Measurements from ENCODE around the gene QKI. TPM values are rescaled to one million over a fixed set of nuclear protein-coding genes. Genes with fewer than 3 reads are reported as not detected.

QKI gene
- total and polyA plus RNA-seq, 3 donors from 2014 or later, result 148 to 366 (median 315) TPM

GRCh38 chr6:163413345-163414116 is 987 bp upstream of the QKI start:
- peak overlapping the region; percentile 90 to 98 for H3K4me3 ChIP-seq
- peak; percentile 88 for DNase-seq
- TF ChIP-seq CTCF (IDR thresholded peaks at IDR 0.05) (no peak), POLR2A (IDR thresholded peaks at IDR 0.05) (peak; percentile 62)
- H3K27ac ChIP-seq, result peak overlapping the region; percentile 99 to 100
- no peaks in the 10 kb centered on the region for H3K9me3 ChIP-seq
- 0% methylated on average over 9 to 71 of the region's 109 CpGs for WGBS, 2 donors
- intact Hi-C loops (cut with DNase I; ENCODE audit: low total_unique reads), result no loop called here
- H3K36me3 ChIP-seq (ENCODE audit: low read depth, missing control alignments), result no peaks in the 10 kb centered on the region
- peaks cover 7% of the 10 kb centered on the region for H3K4me1 ChIP-seq
- H3K27me3 ChIP-seq, result no peaks in the 10 kb centered on the region

GRCh38 chr6:163414946-163415619 is 565 bp downstream of the QKI start:
- WGBS, 2 donors, result 0 to 1% methylated on average over 30 to 67 of the region's 94 CpGs
- no peak for DNase-seq
- H3K9me3 ChIP-seq, result no peaks in the 10 kb centered on the region

GRCh38 chr6:163415620-163416556 is 1.4 kb downstream of the QKI start:
- Histone ChIP-seq H3K9me3 (no peaks in the 10 kb centered on the region), H3K4me1 (peaks cover 30% of the 10 kb centered on the region), H3K27me3 (no peaks in the 10 kb centered on the region), H3K27ac (peak overlapping the region; percentile 99 to 100), H3K36me3 (ENCODE audit: low read depth, missing control alignments) (no peaks in the 10 kb centered on the region), H3K4me3 (peak overlapping the region; percentile 85 to 98)
- DNase-seq, result peak; percentile 58
- no peak for TF ChIP-seq POLR2A (IDR thresholded peaks at IDR 0.05)
- 0% methylated on average over 29 to 38 of the region's 63 CpGs for WGBS, 2 donors
- intact Hi-C loops (cut with DNase I; ENCODE audit: low total_unique reads), result no loop called here

More at GRCh38 chr6:163414946-163415619, 565 bp downstream of the QKI start:
- Histone ChIP-seq H3K4me3 (peak overlapping the region; percentile 85 to 98), H3K27ac (peak overlapping the region; percentile 99 to 100), H3K27me3 (no peaks in the 10 kb centered on the region), H3K36me3 (ENCODE audit: low read depth, missing control alignments) (no peaks in the 10 kb centered on the region), H3K4me1 (peaks cover 22% of the 10 kb centered on the region)
- no peak for TF ChIP-seq POLR2A (IDR thresholded peaks at IDR 0.05)
- TF ChIP-seq CTCF (IDR thresholded peaks at IDR 0.05), result no peak
- intact Hi-C loops (cut with DNase I; ENCODE audit: low total_unique reads), result no loop called here

GRCh38 chr6:163416557-163417253 is 2.2 kb downstream of the QKI start:
- TF ChIP-seq CTCF (IDR thresholded peaks at IDR 0.05) (peak; percentile 50 to 73 (median 64)), POLR2A (IDR thresholded peaks at IDR 0.05) (no peak)
- Histone ChIP-seq H3K4me3 (peak overlapping the region; percentile 85 to 98), H3K27me3 (no peaks in the 10 kb centered on the region), H3K4me1 (peaks cover 34% of the 10 kb centered on the region), H3K9me3 (no peaks in the 10 kb centered on the region), H3K27ac (peak overlapping the region; percentile 99 to 100), H3K36me3 (ENCODE audit: low read depth, missing control alignments) (no peaks in the 10 kb centered on the region)
- WGBS, 2 donors, result 0% methylated on average over 11 of the region's 11 CpGs
- intact Hi-C loops (cut with DNase I; ENCODE audit: low total_unique reads), result no loop called here
- peak; percentile 81 for DNase-seq
